OCI-LY3 (cell line): Measurements from ENCODE around the gene ZHX3.
A peak's percentile ranks its signal among the peaks of the same experiment; 100 is the strongest.
"Not testable (repeated sequence)": the region's sequence is repeated elsewhere in the genome, so short reads cannot be mapped to it uniquely, and the experiment has no call there.

Experiments
- H2AFZ ChIP-seq: fragments of 200-600, 300-600 bp; shearing (Covaris generic); 2 replicates; pipeline ENCODE4 v1.6.0; 2014; ENCODE audit warnings: antibody characterized with exemption, low read depth, low read length
- H3K27ac ChIP-seq: fragments of 200-600, 300-600 bp; sonication (generic); 2 replicates; pipeline ENCODE4 v1.5.1; 2014; ENCODE audit warnings: mild to moderate bottlenecking, low read length, moderate library complexity, mixed read lengths
- H3K27me3 ChIP-seq: fragments of 200-600, 300-600 bp; sonication (generic); 2 replicates; pipeline ENCODE4 v1.6.1; 2014; ENCODE audit warnings: low read depth, low read length, mixed read lengths
- H3K36me3 ChIP-seq: fragments of 200-600, 300-600 bp; sonication (generic); replicated peaks from 2 replicates; pipeline ENCODE3; 2014; ENCODE audit warnings: low read depth, low read length, mixed read lengths
- H3K4me1 ChIP-seq: fragments of 300-600, 200-600 bp; sonication (generic); 2 replicates; pipeline ENCODE4 v1.6.1; 2014; ENCODE audit warnings: low read length, mixed read lengths
- H3K4me2 ChIP-seq: fragments of 200-600, 300-600 bp; sonication (generic); 2 replicates; pipeline ENCODE4 v1.6.1; 2014; ENCODE audit warnings: low read length, mixed read lengths
- H3K4me3 ChIP-seq: fragments of 300-600, 200-600 bp; sonication (generic); 2 replicates; pipeline ENCODE4 v1.5.1; 2014; ENCODE audit warnings: antibody characterized with exemption, mild to moderate bottlenecking, low read length, moderate library complexity
- H3K79me2 ChIP-seq: fragments of 300-600, 200-600 bp; shearing (Covaris generic); 2 replicates; pipeline ENCODE4 v1.6.1; 2014; ENCODE audit warnings: mild to moderate bottlenecking, low read length, mixed read lengths
- H3K9ac ChIP-seq: fragments of 300-600, 200-600 bp; shearing (Covaris generic); 2 replicates; pipeline ENCODE4 v1.6.0; 2014; ENCODE audit warnings: mild to moderate bottlenecking, low read length, moderate library complexity
- H3K9me3 ChIP-seq: fragments of 200-600, 300-600 bp; shearing (Covaris generic); 2 replicates; pipeline ENCODE4 v1.6.1; 2014; ENCODE audit warnings: low read length, mixed read lengths; ENCODE audit not compliant: insufficient read depth
- H4K20me1 ChIP-seq: fragments of 200-600, 300-600 bp; sonication (generic); 2 replicates; pipeline ENCODE4 v1.6.1; 2016; ENCODE audit warnings: low read length, mixed read lengths; ENCODE audit not compliant: insufficient read depth
- CTCF ChIP-seq: fragments of 200-600, 300-600 bp; sonication (generic); IDR thresholded peaks from 2 replicates; pipeline ENCODE4 v1.5.1; 2014; ENCODE audit warnings: antibody characterized with exemption, low read length, low read depth
- EZH2phosphoT487 ChIP-seq: fragments of 200-600 bp; shearing (Covaris generic); IDR thresholded peaks from 2 replicates; pipeline ENCODE4 v1.6.1; 2018; ENCODE audit warnings: antibody characterized with exemption, mixed run types, low read depth

The ZHX3 gene

GRCh38 chr20:41316051-41316450 lies 1.5 kb downstream of the ZHX3 start:
- TF ChIP-seq CTCF (no peak), EZH2phosphoT487 (no peak)
- no peaks in the 10 kb centered on the region for H4K20me1 ChIP-seq
- H3K4me1 ChIP-seq: peaks cover 25% of the 10 kb centered on the region
- no peaks in the 10 kb centered on the region for H3K9me3 ChIP-seq
- no peaks in the 10 kb centered on the region for H3K36me3 ChIP-seq
- no peak overlapping the region for H2AFZ ChIP-seq
- peak overlapping the region; percentile 94 for H3K4me2 ChIP-seq
- no peak overlapping the region for H3K27ac ChIP-seq
- peak overlapping the region; percentile 81 for H3K4me3 ChIP-seq
- H3K79me2 ChIP-seq: no peaks in the 10 kb centered on the region
- peaks cover 25% of the 10 kb centered on the region for H3K27me3 ChIP-seq
- H3K9ac ChIP-seq: no peak overlapping the region

GRCh38 chr20:41314386-41314785 lies 3.1 kb downstream of the ZHX3 start:
- H3K79me2 ChIP-seq: no peaks in the 10 kb centered on the region

GRCh38 chr20:41312009-41312408 lies 5.5 kb downstream of the ZHX3 start:
- not testable (repeated sequence) for H3K27ac ChIP-seq, H4K20me1 ChIP-seq, H2AFZ ChIP-seq, H3K36me3 ChIP-seq, H3K79me2 ChIP-seq, H3K4me3 ChIP-seq, H3K9me3 ChIP-seq, H3K4me2 ChIP-seq, H3K9ac ChIP-seq
- H3K4me1 ChIP-seq: peaks cover 31% of the 10 kb centered on the region
- peaks cover 26% of the 10 kb centered on the region for H3K27me3 ChIP-seq

More at GRCh38 chr20:41314386-41314785, 3.1 kb downstream of the ZHX3 start:
- Histone ChIP-seq H3K27ac (no peak overlapping the region), H4K20me1 (no peaks in the 10 kb centered on the region), H3K9me3 (no peaks in the 10 kb centered on the region), H3K4me1 (peaks cover 25% of the 10 kb centered on the region), H3K36me3 (no peaks in the 10 kb centered on the region), H3K4me3 (no peak overlapping the region), H2AFZ (no peak overlapping the region), H3K4me2 (no peak overlapping the region; the same call in 1 of the 2 replicates), H3K27me3 (peaks cover 16% of the 10 kb centered on the region), H3K9ac (no peak overlapping the region)
- TF ChIP-seq EZH2phosphoT487 (no peak), CTCF (no peak)

GRCh38 chr20:41309817-41310216 lies 7.7 kb downstream of the ZHX3 start:
- Histone ChIP-seq H3K4me3 (no peak overlapping the region), H3K79me2 (no peaks in the 10 kb centered on the region)
- TF ChIP-seq EZH2phosphoT487 (no peak), CTCF (no peak)

More at GRCh38 chr20:41309817-41310216, 7.7 kb downstream of the ZHX3 start:
- peaks cover 36% of the 10 kb centered on the region for H3K27me3 ChIP-seq
- H3K4me2 ChIP-seq: no peak overlapping the region
- no peaks in the 10 kb centered on the region for H3K9me3 ChIP-seq
- H3K4me1 ChIP-seq: peaks cover 42% of the 10 kb centered on the region
- no peak overlapping the region for H3K9ac ChIP-seq
- no peaks in the 10 kb centered on the region for H3K36me3 ChIP-seq
- H2AFZ ChIP-seq: no peak overlapping the region
- no peak overlapping the region for H3K27ac ChIP-seq
- H4K20me1 ChIP-seq: 0 out of 2 replicates have a peak, but pooled peaks cover 5% of the 10 kb centered on the region
